AG09319 (cell line): ENCODE measurements around the gene ATG7.
"Not testable (repeated sequence)": the region's sequence is repeated elsewhere in the genome, so short reads cannot be mapped to it uniquely, and the experiment has no call there.

Experiments
- DNase-seq: peaks from one replicate; pipeline ENCODE4 v3.0.0-alpha.2; 2010; ENCODE audit warnings: low read depth; ENCODE audit errors: extremely low read depth
- CTCF ChIP-seq: IDR thresholded peaks from 2 replicates; pipeline ENCODE4 v1.5.1; 2011; ENCODE audit warnings: low read depth, mild to moderate bottlenecking, inconsistent platforms, low read length, moderate library complexity

The ATG7 gene

GRCh38 chr3:11452885-11453847 is 181.0 kb downstream of the ATG7 start:
- DNase-seq = no peak
- no peak for TF ChIP-seq CTCF

- DNase-seq = no peak
- no peak for TF ChIP-seq CTCF
Measured at GRCh38 chr3:11455956-11456355, 183.8 kb downstream of the ATG7 start.

GRCh38 chr3:11457135-11457534 is 184.9 kb downstream of the ATG7 start:
- no peak for DNase-seq
- TF ChIP-seq CTCF = no peak

GRCh38 chr3:11459186-11459824 is 187.1 kb downstream of the ATG7 start:
- no peak for TF ChIP-seq CTCF
- DNase-seq = no peak

- no peak for DNase-seq
- no peak for TF ChIP-seq CTCF
Measured at GRCh38 chr3:11461226-11461625, 189.0 kb downstream of the ATG7 start.

GRCh38 chr3:11462673-11463072 is 190.5 kb downstream of the ATG7 start:
- DNase-seq = not testable (repeated sequence)

- DNase-seq = no peak
- TF ChIP-seq CTCF = no peak
Measured at GRCh38 chr3:11463591-11463990, 191.4 kb downstream of the ATG7 start.
